Motor neuron (in vitro differentiated cells): ENCODE measurements around the gene ABHD14A. TPM values are rescaled to one million over a fixed set of nuclear protein-coding genes. Genes with fewer than 3 reads are reported as not detected.
"Not testable (repeated sequence)": the region's sequence is repeated elsewhere in the genome, so short reads cannot be mapped to it uniquely, and the experiment has no call there.

Experiments
- ATAC-seq, 8 experiments: fragments of 200-7000 bp; cut with Tn5 transposase; replicated peaks in 6 of 8; 2 replicates each; pipeline ENCODE4 v1.8.0; 2021; ENCODE audit warnings: mild to moderate bottlenecking in 8 of 8, moderate library complexity in 8 of 8
- H3K27ac ChIP-seq, 2 donors: fragments of 250-450 bp; sonication (Bioruptor Pico); 2 replicates each; pipeline ENCODE4 v1.9.0; 2021; ENCODE audit warnings: antibody characterized with exemption in 2 of 2, mild to moderate bottlenecking in 2 of 2, moderate library complexity in 1 of 2
- H3K4me1 ChIP-seq, 2 donors: fragments of 250-450 bp; sonication (Bioruptor Pico); replicated peaks in 1 of 2; 2 replicates each; pipeline ENCODE4 v1.6.1; 2021; ENCODE audit warnings: antibody characterized with exemption in 2 of 2, mild to moderate bottlenecking in 2 of 2, moderate library complexity in 1 of 2
- H3K4me3 ChIP-seq, 5 donors: fragments of 250-450 bp; sonication (Bioruptor Pico); 2 replicates each; pipeline ENCODE4 v1.9.0; 2021; ENCODE audit warnings: antibody characterized with exemption in 5 of 5, mild to moderate bottlenecking in 5 of 5, moderate library complexity in 4 of 5
- WGBS, 10 experiments: fragments of 450-650 bp; shearing (Covaris generic); methylation state at CpG; one replicate each; pipeline ENCODE4 v1.0.0; 2022; 5-methylcytosine and 5-hydroxymethylcytosine counted together
- in situ Hi-C, 9 experiments: fragments of 400-800 bp; cut with MboI; loops; one replicate each; pipeline ENCODE4 v1.15.0; 2021; ENCODE audit warnings: low sequenced_read_pairs in 9 of 9, low pct_unique_long_range_greater_than_20kb in 2 of 9; ENCODE audit not compliant: unreplicated experiment in 9 of 9
- total RNA-seq, 8 experiments: library from RNA; unstranded; fragments of 300-600 nt; gene quantifications; 2 replicates each; pipeline versions ENCODE4 v1.2.3 to v1.2.4, GENCODE V29; 2022

ABHD14A gene
- total RNA-seq, result 10 to 100 TPM in 7 of 8 experiments, 1 to 10 TPM in 1; 7.4 to 46.3 (median 30.8) TPM

DNA sequence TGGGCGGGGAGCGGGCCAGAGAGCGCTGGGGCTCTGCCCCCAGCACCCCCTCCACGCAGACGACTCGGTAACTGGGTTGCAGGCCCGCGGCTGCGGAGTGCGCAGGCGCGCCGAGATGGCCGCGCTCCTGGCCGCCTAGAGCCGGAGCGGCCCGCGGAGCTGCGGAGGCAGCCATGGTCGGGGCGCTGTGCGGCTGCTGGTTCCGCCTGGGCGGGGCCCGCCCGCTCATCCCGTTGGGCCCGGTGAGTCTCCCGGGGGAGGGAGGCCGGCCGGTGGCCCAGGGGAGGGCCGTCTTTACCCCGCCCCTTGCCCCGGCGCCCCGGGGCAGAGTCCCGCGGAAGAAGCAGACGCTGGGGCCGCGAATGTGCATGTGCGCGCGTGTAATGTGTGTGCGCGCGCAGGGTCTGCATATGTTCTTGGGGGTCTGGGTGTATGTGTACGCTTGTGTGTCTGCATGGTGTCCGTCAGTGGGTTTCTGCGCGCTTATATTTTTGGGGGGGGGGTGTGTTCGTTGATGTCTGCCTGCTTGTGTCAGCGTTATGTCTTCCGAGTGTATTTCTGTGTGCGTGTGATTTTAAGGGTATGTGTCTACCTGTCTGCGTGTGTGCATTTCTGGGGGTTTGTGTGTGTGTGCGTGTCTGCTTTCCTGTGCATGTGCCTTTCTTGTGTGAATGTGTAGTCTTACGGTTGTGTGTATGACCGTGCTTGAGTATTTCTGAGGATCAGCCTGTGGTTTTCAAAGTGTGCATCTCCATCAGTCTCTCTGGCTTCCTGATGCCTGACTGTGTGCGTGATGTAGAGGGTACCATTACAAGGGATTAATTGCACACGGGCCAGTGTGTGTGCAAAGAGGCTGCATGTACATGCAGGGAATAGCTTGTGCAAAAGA, at the start of gene ABHD14A:
Gene ABHD14A, plus strand, starts transcription at position 102 of the 889 bp plus-strand sequence. Its CDS starts 72 bp downstream, at position 174.
- Histone ChIP-seq H3K27ac (peak within 1 kb of the TSS; percentile 86 to 88), H3K4me3 (peak within 1 kb of the TSS; percentile 43 to 90 (median 70)), H3K4me1 (peaks cover 19 to 22% of the 10 kb centered on the region in 2 donors)
- in situ Hi-C loops, result no loop called here
- ATAC-seq, result peak; percentile 59 to 83 (median 78)
- 0 to 17% (median 5%) methylated on average over 1 to 21 of the region's 63 CpGs; no CpG with 5 or more reads in 1 of the 10 experiments for WGBS, 10 experiments

DNA sequence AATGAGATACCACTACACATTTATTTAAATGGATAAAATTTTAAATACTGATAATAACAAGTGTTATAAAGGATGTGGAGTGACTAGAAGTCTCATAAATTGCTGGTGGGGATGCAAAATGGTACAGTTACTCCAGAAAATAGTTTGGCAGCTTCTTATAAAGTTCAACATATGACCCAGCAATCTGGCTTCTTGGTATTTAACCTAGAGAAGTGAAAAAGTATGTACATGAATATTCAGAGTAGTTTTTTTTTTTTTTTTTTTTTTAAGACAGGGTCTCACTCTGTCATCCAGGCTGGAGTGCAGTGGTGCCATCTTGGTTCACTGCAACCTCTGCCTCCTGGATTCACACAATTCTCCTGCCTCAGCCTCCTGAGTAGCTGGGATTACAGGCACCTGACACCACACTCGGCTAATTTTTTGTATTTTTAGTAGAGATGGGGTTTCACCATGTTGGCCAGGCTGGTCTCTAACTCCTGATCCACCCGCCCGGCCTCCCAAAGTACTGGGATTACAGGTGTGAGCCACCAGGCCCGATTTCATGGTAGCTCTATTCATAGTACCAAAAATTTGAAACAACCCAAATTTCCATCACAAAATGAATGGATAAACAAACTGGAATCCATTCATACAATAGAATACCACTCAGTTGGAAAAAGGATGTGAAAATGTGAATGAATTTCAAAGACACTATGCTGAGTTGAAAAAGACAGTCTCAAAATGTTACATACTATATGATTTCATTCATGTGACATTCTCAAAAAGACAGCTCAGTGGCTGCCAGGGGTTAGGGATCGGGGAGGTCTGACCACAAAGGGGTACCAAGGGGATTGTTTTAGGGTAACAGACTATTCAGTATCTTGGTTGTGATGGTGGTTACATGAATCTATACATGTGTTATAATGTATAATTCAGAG, 47.5 kb upstream of the ABHD14A start:
- H3K4me3 ChIP-seq, result no peak overlapping the region
- H3K4me1 ChIP-seq, result no peaks in the 10 kb centered on the region
- no peak for ATAC-seq
- H3K27ac ChIP-seq, result no peak overlapping the region
- in situ Hi-C loops, result no loop called here
- 40 to 100% (median 100%) methylated on average over 1 to 5 of the region's 5 CpGs; no CpG with 5 or more reads in 2 of the 10 experiments for WGBS, 10 experiments

DNA sequence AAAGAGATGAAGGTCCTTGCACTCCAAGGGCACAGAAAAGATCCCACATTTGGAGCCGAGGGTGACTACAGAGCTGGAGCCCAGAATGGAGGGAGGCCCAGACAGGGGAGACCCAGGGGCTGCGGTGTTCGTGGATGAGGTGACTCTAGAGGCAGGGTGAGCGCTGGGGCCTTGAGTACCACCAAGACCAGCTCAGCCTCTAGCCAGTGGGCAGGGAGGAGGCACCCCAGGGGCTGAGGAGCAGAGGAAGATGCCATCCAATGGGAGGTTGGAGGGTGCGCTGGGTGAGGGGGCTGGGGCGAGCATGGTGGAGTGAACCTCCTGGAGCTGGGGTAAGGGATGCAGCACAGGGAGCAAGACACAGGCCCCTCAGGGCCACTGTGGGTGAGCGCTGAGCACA, 46.4 kb upstream of the ABHD14A start:
- ATAC-seq, result no peak
- WGBS, 10 experiments, result 61 to 92% (median 78%) methylated on average over 2 to 3 of the region's 7 CpGs; no CpG with 5 or more reads in 6 of the 10 experiments
- Histone ChIP-seq H3K4me1 (no peaks in the 10 kb centered on the region), H3K4me3 (no peak overlapping the region), H3K27ac (no peak overlapping the region)
- in situ Hi-C loops, result no loop called here

DNA sequence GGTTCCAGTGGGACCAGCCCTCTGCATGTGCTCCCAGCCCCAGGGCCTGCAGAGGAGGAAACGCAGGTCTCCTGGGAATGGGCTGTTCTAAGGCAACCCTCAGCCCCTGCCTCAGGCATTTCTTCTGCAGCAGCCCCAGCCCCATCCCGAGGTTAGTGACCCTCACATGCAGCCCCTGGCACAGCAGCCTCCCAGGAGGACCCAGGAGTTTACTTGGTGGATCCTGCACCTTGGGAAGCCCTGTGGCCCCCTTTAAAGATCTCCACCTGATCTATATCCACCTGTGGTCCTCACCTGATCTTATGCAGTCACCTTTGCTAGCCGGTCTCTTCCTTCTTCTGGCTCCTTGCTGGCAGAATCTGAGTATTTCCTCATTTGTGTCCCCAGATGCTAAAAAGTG, 45.9 kb upstream of the ABHD14A start:
- H3K27ac ChIP-seq, in situ Hi-C loops, H3K4me1 ChIP-seq, ATAC-seq, H3K4me3 ChIP-seq: not testable (repeated sequence)
- 70 to 100% (median 93%) methylated on average over 1 to 2 of the region's 3 CpGs; no CpG with 5 or more reads in 4 of the 10 experiments for WGBS, 10 experiments

DNA sequence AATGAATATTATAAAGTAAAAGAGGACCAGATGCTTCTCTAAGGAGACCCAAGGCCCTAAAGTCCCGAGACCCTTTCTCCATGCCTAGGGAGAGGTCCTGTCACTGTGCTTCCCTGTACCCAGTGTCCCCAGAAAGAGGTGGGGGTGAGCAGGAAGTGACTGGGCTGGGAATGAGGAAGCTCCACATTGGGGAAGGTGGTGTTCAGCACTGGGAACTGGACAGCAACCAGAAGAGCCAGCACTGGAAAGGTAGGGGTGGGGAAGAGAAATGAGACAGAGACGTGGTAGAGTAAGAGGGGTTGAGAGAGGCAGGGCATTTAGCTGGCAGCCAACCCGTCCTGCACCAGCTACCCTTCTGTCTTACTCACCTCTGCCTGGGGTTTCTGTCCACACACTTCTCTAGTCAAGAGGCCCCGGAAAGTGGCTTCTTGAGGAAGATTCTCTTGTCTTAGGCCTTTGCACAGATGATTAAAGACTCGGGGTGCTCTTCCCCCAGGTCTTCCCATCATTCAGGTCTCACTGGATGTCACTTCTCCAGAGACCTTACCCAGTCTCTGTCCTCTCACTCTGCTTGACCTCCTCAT, 45.4 kb upstream of the ABHD14A start:
- ATAC-seq, result peak in 3 of 8 experiments; percentile 14 to 59 (median 21)
- in situ Hi-C loops, result no loop called here
- WGBS, 10 experiments, result 43 to 100% (median 100%) methylated on average over 1 to 4 of the region's 5 CpGs; no CpG with 5 or more reads in 1 of the 10 experiments
- Histone ChIP-seq H3K4me3 (no peak overlapping the region), H3K4me1 (no peaks in the 10 kb centered on the region), H3K27ac (no peak overlapping the region)

DNA sequence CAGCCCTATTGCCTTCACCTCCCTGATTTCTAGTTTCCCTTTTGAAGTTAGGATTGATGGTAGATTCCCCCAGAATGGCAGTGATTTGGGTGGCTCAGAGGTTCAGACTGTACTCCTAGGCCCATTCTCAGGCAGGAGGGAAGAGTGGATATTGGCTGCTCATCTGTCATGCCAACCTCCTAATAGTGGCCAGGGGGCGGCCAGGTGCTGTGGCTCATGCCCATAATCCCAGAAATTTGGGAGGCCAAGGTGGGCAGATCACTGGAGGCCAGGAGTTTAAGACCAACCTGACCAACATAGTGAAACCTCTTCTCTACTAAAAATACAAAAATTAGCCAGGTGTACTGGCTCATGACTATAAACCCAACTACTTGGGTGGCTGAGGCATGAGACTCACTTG, 44.4 kb upstream of the ABHD14A start:
- 100% methylated on average over 1 of the region's 1 CpG; no CpG with 5 or more reads in 7 of the 10 experiments for WGBS, 10 experiments
- Histone ChIP-seq H3K4me1 (no peaks in the 10 kb centered on the region), H3K27ac (no peak overlapping the region), H3K4me3 (no peak overlapping the region)
- ATAC-seq, result no peak
- in situ Hi-C loops, result no loop called here

DNA sequence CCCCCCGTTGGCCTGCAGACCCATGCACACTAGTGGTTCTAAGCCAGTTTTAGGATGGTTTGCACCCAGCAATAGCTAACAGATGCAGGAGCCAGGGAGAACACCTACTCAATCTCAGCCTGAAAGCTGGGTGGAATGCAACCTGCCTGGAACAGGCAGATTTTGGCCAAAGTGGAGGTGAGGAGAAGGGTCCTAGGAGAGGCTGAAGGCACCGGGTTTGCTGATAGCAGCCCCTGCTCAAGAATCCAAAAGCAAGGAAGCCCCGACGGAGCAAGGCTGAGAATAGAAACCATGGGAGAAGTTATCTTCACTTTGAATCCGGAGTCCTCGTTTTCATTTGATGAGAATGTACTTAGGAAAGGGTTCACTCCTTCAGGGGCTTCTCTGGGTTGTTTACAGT, 43.1 kb upstream of the ABHD14A start:
- Histone ChIP-seq H3K4me3 (no peak overlapping the region), H3K4me1 (no peaks in the 10 kb centered on the region), H3K27ac (no peak overlapping the region)
- ATAC-seq, result no peak
- 82 to 100% (median 90%) methylated on average over 1 to 5 of the region's 6 CpGs; no CpG with 5 or more reads in 3 of the 10 experiments for WGBS, 10 experiments
- in situ Hi-C loops, result no loop called here

DNA sequence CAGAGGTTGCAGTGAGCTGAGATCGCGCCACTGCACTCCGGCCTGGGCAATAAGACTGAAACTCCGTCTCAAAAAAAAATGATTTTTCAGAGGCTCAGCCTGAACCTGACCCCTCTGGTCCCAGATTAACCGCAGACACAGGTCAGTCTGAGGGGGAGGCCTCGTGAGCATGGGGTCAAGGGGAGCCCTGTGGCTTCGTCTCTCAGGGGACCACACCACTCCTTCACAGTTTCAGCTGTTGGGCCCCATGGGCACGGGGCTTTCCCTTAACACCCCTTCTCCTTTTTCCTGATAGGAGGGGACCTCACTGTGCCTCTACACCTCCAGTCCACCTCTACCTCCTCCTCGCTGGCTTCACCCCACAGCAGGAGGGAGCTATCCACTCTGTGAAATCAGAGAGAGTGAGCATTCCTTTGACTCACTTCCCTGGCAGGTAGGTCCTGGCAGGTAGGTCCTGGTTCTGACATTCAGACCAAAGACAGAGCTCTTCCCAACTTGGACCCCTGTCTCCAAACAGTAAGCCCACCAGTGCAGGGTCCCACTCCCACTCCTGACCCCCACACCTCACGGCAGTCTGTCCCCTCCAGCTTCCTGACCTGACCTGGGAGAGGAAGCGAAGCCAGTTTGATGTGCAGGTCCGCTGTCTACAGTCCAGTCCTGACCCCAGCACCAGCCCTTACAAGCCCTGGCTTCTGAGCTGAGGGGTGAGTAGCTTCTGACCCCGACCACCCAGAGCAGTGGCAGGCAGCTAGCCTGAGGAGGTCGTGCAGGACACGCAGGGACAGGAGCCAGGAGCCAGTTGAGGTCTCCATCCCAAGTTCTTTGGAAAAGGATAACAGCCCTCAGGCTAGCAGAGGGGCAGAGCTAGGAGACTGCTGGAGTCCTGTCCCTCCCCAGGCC, 42.1 kb upstream of the ABHD14A start:
- no peak overlapping the region for H3K4me3 ChIP-seq
- no peak overlapping the region for H3K27ac ChIP-seq
- 88 to 100% (median 92%) methylated on average over 2 to 6 of the region's 15 CpGs; no CpG with 5 or more reads in 7 of the 10 experiments for WGBS, 10 experiments
- H3K4me1 ChIP-seq, result no peaks in the 10 kb centered on the region
- in situ Hi-C loops, result no loop called here
- ATAC-seq, result no peak

DNA sequence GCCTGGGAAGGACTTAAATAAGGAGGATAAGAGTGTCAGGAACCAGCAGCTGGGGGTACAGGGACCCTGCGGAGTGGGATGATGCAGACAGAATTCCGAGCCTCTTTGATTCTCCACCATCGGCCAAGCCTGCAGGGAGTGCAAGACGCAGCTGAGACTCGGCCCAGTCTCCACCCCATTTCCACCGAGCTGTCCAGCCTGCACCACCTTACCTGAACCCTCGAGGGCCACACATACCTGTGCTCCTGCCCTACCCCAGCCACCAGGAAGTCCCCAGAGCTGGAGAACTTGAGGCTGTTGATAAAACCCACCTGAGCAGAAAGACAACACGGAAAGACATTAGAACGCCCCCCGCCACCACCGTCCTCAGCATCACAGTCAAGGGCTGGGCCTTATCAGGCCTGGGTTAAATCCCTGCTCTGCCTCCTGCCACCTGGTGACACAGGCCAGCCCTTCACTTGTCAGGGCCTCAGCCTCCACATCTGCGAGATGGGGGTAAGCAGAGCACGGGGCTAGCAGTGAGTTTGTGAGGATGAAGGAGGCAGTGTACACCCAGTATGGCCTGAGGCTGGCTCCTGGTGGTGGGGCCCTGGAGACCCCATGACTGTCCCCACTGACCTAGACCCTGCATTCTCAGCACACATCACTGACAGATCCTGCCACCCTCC, 41.3 kb upstream of the ABHD14A start:
- Histone ChIP-seq H3K27ac (no peak overlapping the region), H3K4me1 (no peaks in the 10 kb centered on the region), H3K4me3 (no peak overlapping the region)
- in situ Hi-C loops, result no loop called here
- ATAC-seq, result peak in 1 of 8 experiments; percentile 2
- WGBS, 10 experiments, result 100% methylated on average over 1 to 2 of the region's 13 CpGs; no CpG with 5 or more reads in 8 of the 10 experiments

DNA sequence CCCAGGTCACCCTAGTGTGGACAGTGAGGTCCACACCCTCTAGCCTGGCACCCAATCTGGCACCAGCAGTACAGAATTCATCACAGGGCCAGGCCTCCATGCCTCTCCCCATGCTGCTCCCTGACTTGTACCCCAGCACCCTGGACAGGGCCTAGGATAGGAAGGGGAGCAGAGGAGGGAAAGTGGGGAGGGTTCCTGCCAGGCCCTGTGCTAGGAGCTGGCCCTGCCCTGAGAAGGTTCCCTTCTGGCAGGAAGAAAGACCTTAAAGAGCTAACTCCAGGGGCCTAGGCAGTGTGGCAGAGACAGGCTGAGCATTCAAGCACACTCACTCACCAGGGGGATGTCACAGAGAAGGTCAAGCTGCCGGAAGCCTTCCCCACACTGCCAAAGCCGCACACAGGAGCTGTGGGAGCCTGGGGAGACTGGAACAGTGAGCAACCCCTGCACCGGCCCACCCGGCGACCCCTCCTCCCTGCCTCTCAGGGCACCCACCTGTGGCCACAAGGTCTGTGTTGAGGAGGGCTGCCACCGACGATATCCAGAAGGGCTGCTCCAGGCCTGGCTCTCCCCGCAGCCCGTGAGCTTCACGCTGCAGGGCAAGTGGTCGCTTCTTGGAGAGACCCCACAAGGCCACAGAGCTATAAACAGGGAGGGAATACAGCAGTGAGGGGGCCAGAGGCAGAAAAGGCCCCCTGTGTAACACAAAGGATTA, 40.6 kb upstream of the ABHD14A start:
- in situ Hi-C loops, result no loop called here
- ATAC-seq, result peak in 2 of 8 experiments; percentile 8
- Histone ChIP-seq H3K4me1 (no peaks in the 10 kb centered on the region), H3K27ac (no peak overlapping the region), H3K4me3 (no peak overlapping the region)
- 90 to 100% (median 96%) methylated on average over 1 to 5 of the region's 11 CpGs; no CpG with 5 or more reads in 6 of the 10 experiments for WGBS, 10 experiments
